ENCODE measurements around the gene VTN.

GRCh38 chr17:28324781-28325180, 45.3 kb downstream of the VTN start:
- TF ChIP-seq CTCF (IDR thresholded peaks at IDR 0.05; ENCODE audit: extremely low read depth in 1 of 2, insufficient read depth in 1 of 2, low read depth in 1 of 2, low read length in 2 of 2) (no peak), POLR2AphosphoS5 (IDR thresholded peaks at IDR 0.05; ENCODE audit: insufficient read depth, low read depth, low read length) (no peak), POLR2A (IDR thresholded peaks at IDR 0.05; ENCODE audit: low read depth, low read length) (no peak), GATA2 (IDR thresholded peaks at IDR 0.05; ENCODE audit: insufficient read depth, insufficient read length, low read depth, low read length) (no peak), EZH2 (IDR thresholded peaks at IDR 0.05; ENCODE audit: borderline replicate concordance, low read depth, low read length, severe bottlenecking) (no peak), JUN (IDR thresholded peaks at IDR 0.05; ENCODE audit: borderline replicate concordance, insufficient read depth, insufficient read length, low read depth) (no peak)

Measured in endothelial cell of umbilical vein (primary cell).